ENCODE results near the gene FOSB.

DNA sequence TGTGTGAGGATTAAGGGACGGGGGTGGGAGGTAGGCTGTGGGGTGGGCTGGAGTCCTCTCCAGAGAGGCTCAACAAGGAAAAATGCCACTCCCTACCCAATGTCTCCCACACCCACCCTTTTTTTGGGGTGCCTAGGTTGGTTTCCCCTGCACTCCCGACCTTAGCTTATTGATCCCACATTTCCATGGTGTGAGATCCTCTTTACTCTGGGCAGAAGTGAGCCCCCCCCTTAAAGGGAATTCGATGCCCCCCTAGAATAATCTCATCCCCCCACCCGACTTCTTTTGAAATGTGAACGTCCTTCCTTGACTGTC is 5.5 kb downstream of the FOSB start:
- TF ChIP-seq EZH2 (IDR thresholded peaks at IDR 0.05; ENCODE audit: insufficient read depth, poor library complexity, severe bottlenecking) (no peak), EZH2phosphoT487 (IDR thresholded peaks at IDR 0.05; ENCODE audit: insufficient read depth, low read depth) (no peak)
